HepG2 (cell line): ENCODE measurements around the gene NFS1.

Experiments
- ZNF615 ChIP-seq: sonication (generic); formaldehyde crosslinking; IDR thresholded peaks from 2 replicates; pipeline ENCODE4 v1.5.0; 2020; ENCODE audit warnings: mild to moderate bottlenecking, missing genetic modification reagents, borderline replicate concordance
- TF ChIP-seq, protein P1 (sequence below): sonication (generic); formaldehyde crosslinking; IDR thresholded peaks from 2 replicates; pipeline ENCODE4 v1.5.0; 2020; ENCODE audit warnings: mild to moderate bottlenecking, missing genetic modification reagents, moderate library complexity
- TF ChIP-seq, protein P2 (sequence below): sonication (generic); formaldehyde crosslinking; IDR thresholded peaks from 2 replicates; pipeline ENCODE4 v1.4.0; 2020; ENCODE audit warnings: missing genetic modification reagents
- TF ChIP-seq, protein P3 (sequence below): sonication (generic); formaldehyde crosslinking; IDR thresholded peaks from 2 replicates; pipeline ENCODE4 v1.4.0; 2020; ENCODE audit warnings: missing genetic modification reagents
- TF ChIP-seq, protein P4 (sequence below): sonication (generic); formaldehyde crosslinking; IDR thresholded peaks from 2 replicates; pipeline ENCODE4 v1.4.0; 2020; ENCODE audit warnings: missing genetic modification reagents
- TF ChIP-seq, protein P5 (sequence below): sonication (generic); formaldehyde crosslinking; conservative IDR thresholded peaks from 2 replicates; pipeline ENCODE4 v1.4.0; 2020; ENCODE audit warnings: missing genetic modification reagents

DNA sequence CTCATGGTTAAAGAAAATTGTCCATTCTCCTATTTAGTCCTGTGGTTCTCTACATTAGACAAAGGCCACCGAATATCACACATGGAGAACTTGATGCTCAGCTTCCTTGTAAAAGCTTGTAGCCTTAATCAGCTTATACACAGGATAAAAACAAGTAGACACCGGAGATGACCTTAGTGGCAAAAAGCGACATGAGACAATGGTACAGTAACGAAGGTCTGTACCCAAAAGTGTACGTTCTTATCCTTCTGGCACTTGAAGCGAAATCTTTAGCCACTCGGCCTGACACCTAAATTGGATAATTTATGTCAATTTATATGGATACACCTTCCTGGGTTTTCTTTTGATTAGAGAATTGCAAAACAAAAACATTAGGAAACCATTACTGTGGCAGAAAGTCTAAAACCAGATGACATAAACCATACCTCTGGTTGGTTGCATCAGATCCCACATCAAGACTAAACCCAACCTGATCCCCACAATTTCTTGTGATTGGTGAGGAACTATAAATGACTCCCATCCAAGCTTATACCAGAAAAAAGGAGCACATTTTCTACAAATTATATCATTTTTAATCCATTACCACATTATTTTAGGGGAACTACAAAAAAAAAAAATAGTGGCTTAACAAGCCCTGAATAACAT is 36.8 kb upstream of the NFS1 start:
- TF ChIP-seq ZNF615: no peak
- TF ChIP-seq, protein P1, sequence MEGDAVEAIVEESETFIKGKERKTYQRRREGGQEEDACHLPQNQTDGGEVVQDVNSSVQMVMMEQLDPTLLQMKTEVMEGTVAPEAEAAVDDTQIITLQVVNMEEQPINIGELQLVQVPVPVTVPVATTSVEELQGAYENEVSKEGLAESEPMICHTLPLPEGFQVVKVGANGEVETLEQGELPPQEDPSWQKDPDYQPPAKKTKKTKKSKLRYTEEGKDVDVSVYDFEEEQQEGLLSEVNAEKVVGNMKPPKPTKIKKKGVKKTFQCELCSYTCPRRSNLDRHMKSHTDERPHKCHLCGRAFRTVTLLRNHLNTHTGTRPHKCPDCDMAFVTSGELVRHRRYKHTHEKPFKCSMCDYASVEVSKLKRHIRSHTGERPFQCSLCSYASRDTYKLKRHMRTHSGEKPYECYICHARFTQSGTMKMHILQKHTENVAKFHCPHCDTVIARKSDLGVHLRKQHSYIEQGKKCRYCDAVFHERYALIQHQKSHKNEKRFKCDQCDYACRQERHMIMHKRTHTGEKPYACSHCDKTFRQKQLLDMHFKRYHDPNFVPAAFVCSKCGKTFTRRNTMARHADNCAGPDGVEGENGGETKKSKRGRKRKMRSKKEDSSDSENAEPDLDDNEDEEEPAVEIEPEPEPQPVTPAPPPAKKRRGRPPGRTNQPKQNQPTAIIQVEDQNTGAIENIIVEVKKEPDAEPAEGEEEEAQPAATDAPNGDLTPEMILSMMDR (CRISPR knock-in tag): no peak
- TF ChIP-seq, protein P2, sequence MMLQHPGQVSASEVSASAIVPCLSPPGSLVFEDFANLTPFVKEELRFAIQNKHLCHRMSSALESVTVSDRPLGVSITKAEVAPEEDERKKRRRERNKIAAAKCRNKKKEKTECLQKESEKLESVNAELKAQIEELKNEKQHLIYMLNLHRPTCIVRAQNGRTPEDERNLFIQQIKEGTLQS (CRISPR knock-in tag): no peak
- TF ChIP-seq, protein P3, sequence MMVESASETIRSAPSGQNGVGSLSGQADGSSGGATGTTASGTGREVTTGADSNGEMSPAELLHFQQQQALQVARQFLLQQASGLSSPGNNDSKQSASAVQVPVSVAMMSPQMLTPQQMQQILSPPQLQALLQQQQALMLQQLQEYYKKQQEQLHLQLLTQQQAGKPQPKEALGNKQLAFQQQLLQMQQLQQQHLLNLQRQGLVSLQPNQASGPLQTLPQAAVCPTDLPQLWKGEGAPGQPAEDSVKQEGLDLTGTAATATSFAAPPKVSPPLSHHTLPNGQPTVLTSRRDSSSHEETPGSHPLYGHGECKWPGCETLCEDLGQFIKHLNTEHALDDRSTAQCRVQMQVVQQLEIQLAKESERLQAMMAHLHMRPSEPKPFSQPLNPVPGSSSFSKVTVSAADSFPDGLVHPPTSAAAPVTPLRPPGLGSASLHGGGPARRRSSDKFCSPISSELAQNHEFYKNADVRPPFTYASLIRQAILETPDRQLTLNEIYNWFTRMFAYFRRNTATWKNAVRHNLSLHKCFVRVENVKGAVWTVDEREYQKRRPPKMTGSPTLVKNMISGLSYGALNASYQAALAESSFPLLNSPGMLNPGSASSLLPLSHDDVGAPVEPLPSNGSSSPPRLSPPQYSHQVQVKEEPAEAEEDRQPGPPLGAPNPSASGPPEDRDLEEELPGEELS: no peak
- TF ChIP-seq, protein P4, sequence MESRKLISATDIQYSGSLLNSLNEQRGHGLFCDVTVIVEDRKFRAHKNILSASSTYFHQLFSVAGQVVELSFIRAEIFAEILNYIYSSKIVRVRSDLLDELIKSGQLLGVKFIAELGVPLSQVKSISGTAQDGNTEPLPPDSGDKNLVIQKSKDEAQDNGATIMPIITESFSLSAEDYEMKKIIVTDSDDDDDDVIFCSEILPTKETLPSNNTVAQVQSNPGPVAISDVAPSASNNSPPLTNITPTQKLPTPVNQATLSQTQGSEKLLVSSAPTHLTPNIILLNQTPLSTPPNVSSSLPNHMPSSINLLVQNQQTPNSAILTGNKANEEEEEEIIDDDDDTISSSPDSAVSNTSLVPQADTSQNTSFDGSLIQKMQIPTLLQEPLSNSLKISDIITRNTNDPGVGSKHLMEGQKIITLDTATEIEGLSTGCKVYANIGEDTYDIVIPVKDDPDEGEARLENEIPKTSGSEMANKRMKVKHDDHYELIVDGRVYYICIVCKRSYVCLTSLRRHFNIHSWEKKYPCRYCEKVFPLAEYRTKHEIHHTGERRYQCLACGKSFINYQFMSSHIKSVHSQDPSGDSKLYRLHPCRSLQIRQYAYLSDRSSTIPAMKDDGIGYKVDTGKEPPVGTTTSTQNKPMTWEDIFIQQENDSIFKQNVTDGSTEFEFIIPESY (CRISPR knock-in tag): no peak
- TF ChIP-seq, protein P5, sequence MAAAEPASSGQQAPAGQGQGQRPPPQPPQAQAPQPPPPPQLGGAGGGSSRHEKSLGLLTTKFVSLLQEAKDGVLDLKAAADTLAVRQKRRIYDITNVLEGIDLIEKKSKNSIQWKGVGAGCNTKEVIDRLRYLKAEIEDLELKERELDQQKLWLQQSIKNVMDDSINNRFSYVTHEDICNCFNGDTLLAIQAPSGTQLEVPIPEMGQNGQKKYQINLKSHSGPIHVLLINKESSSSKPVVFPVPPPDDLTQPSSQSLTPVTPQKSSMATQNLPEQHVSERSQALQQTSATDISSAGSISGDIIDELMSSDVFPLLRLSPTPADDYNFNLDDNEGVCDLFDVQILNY (CRISPR knock-in tag): no peak
